Neural cell (in vitro differentiated cells): Measurements from ENCODE around the gene COL15A1. TPM values are rescaled to one million over a fixed set of nuclear protein-coding genes. Genes with fewer than 3 reads are reported as not detected.

ENCODE experiments used
- H2AFZ ChIP-seq: fragments of 200-600, 300-800 bp; sonication (generic), shearing (Covaris generic); 2 replicates; pipeline ENCODE4 v1.6.0; 2014; ENCODE audit warnings: low read depth, mild to moderate bottlenecking, antibody characterized with exemption, low read length, moderate library complexity
- H3F3A ChIP-seq: fragments of 200-600 bp; shearing (Covaris generic); 2 replicates; pipeline ENCODE4 v1.6.1; 2016; ENCODE audit warnings: mild to moderate bottlenecking, moderate library complexity, mixed read lengths, antibody characterized with exemption, low read length; ENCODE audit not compliant: insufficient read depth, poor library complexity, severe bottlenecking
- H3K27ac ChIP-seq: fragments of 200-600, 300-800 bp; sonication (generic), shearing (Covaris generic); 2 replicates; pipeline ENCODE4 v1.5.1; 2014; ENCODE audit warnings: mild to moderate bottlenecking, low read length, moderate library complexity
- H3K27me3 ChIP-seq: fragments of 300-800, 200-600 bp; sonication (generic), shearing (Covaris generic); 2 replicates; pipeline ENCODE4 v1.6.0; 2014; ENCODE audit warnings: mild to moderate bottlenecking, low read depth, low read length, moderate library complexity; ENCODE audit not compliant: insufficient read depth
- H3K36me3 ChIP-seq: fragments of 300-800, 200-600 bp; sonication (generic), shearing (Covaris generic); 2 replicates; pipeline ENCODE4 v1.5.1; 2014; ENCODE audit warnings: mild to moderate bottlenecking, antibody characterized with exemption, low read length, moderate library complexity; ENCODE audit not compliant: insufficient read depth
- H3K4me2 ChIP-seq: fragments of 300-800, 200-600 bp; sonication (generic), shearing (Covaris generic); 2 replicates; pipeline ENCODE4 v1.6.0; 2014; ENCODE audit warnings: mild to moderate bottlenecking, low read length
- H3K4me3 ChIP-seq: fragments of 300-800, 200-600 bp; sonication (generic), shearing (Covaris generic); 2 replicates; pipeline ENCODE4 v1.5.1; 2014; ENCODE audit warnings: mild to moderate bottlenecking, low read length, moderate library complexity
- H3K79me2 ChIP-seq: fragments of 200-600 bp; shearing (Covaris generic); replicated peaks from 2 replicates; pipeline ENCODE4 v1.6.0; 2014; ENCODE audit warnings: mild to moderate bottlenecking, low read length, moderate library complexity; ENCODE audit not compliant: insufficient read depth
- H3K9ac ChIP-seq: fragments of 300-800, 200-600 bp; sonication (generic), shearing (Covaris generic); 2 replicates; pipeline ENCODE4 v1.6.1; 2016; ENCODE audit warnings: mild to moderate bottlenecking, low read length, mixed read lengths
- H3K9me2 ChIP-seq: fragments of 200-600 bp; shearing (Covaris generic); 2 replicates; pipeline ENCODE4 v1.6.1; 2016; ENCODE audit warnings: mild to moderate bottlenecking, low read length, mixed read lengths; ENCODE audit not compliant: insufficient read depth
- H3K9me3 ChIP-seq: fragments of 200-600, 300-800 bp; sonication (generic), shearing (Covaris generic); 2 replicates; pipeline ENCODE4 v1.6.1; 2016; ENCODE audit warnings: mild to moderate bottlenecking, mixed run types, low read length, moderate library complexity, mixed read lengths
- H4K20me1 ChIP-seq: fragments of 200-600 bp; shearing (Covaris generic); 2 replicates; pipeline ENCODE4 v1.6.1; 2016; ENCODE audit warnings: mild to moderate bottlenecking, mixed run types; ENCODE audit not compliant: insufficient read depth
- CTCF ChIP-seq: fragments of 450-650 bp; IDR thresholded peaks from 2 replicates; pipeline ENCODE4 v1.5.1; 2014; ENCODE audit warnings: antibody characterized with exemption, mild to moderate bottlenecking, moderate library complexity; ENCODE audit not compliant: poor library complexity, severe bottlenecking
- EP300 ChIP-seq: fragments of 450-650 bp; conservative IDR thresholded peaks from 2 replicates; pipeline ENCODE4 v1.6.1; 2014; ENCODE audit warnings: antibody characterized with exemption, mild to moderate bottlenecking, moderate library complexity; ENCODE audit not compliant: poor library complexity, severe bottlenecking
- EZH2 ChIP-seq: fragments of 200-600, 300-800 bp; shearing (Covaris generic), sonication (generic); IDR thresholded peaks from 2 replicates; pipeline ENCODE4 v1.6.1; 2014; ENCODE audit warnings: antibody characterized with exemption, low read length, borderline replicate concordance, mild to moderate bottlenecking; ENCODE audit not compliant: insufficient read depth, poor library complexity, severe bottlenecking
- MXI1 ChIP-seq: fragments of 450-650 bp; conservative IDR thresholded peaks from 2 replicates; pipeline ENCODE4 v1.6.1; 2014; ENCODE audit warnings: antibody characterized with exemption, mild to moderate bottlenecking; ENCODE audit not compliant: poor library complexity, severe bottlenecking
- POLR2AphosphoS5 ChIP-seq: IDR thresholded peaks from 2 replicates; pipeline ENCODE4 v1.6.1; 2012
- RAD21 ChIP-seq: fragments of 450-650 bp; conservative IDR thresholded peaks from 2 replicates; pipeline ENCODE4 v1.6.1; 2014; ENCODE audit warnings: antibody characterized with exemption, mild to moderate bottlenecking, moderate library complexity
- REST ChIP-seq: IDR thresholded peaks from 2 replicates; pipeline ENCODE4 v1.6.1; 2012; ENCODE audit warnings: borderline replicate concordance
- SMC3 ChIP-seq: fragments of 450-650 bp; conservative IDR thresholded peaks from 2 replicates; pipeline ENCODE4 v1.6.1; 2014; ENCODE audit warnings: antibody characterized with exemption, mild to moderate bottlenecking, moderate library complexity; ENCODE audit not compliant: poor library complexity
- TAF1 ChIP-seq: IDR thresholded peaks from 2 replicates; pipeline ENCODE4 v1.6.1; 2012; ENCODE audit warnings: low read depth
- polyA plus RNA-seq: library from polyadenylated mRNA; depleted of rRNA; stranded (reverse); fragments of >200 nt; gene quantifications from 2 replicates; pipeline ENCODE4 v1.2.3, GENCODE V29; 2014

COL15A1 gene
- polyA plus RNA-seq, 1 donor from 2014 or later, result 2.8 TPM

- no peak overlapping the region for H3K27ac ChIP-seq
- H3K9me2 ChIP-seq, result no peaks in the 10 kb centered on the region
- H3K36me3 ChIP-seq, result no peaks in the 10 kb centered on the region
- H3F3A ChIP-seq, result no peaks in the 10 kb centered on the region
- TF ChIP-seq CTCF, result no peak
- no peak for TF ChIP-seq RAD21
- TF ChIP-seq REST, result no peak
- TF ChIP-seq SMC3, result no peak
- no peak for TF ChIP-seq TAF1
- no peak for TF ChIP-seq POLR2AphosphoS5
- no peak for TF ChIP-seq EP300
- no peaks in the 10 kb centered on the region for H4K20me1 ChIP-seq
- no peak overlapping the region for H2AFZ ChIP-seq
- H3K27me3 ChIP-seq, result no peaks in the 10 kb centered on the region
- H3K9ac ChIP-seq, result no peak overlapping the region
- no peaks in the 10 kb centered on the region for H3K9me3 ChIP-seq
- H3K4me3 ChIP-seq, result no peak overlapping the region
- H3K4me2 ChIP-seq, result no peak overlapping the region
- H3K79me2 ChIP-seq, result no peaks in the 10 kb centered on the region
Observed at GRCh38 chr9:99055384-99055783, 111.7 kb downstream of the COL15A1 start.

GRCh38 chr9:99056186-99056585, 112.5 kb downstream of the COL15A1 start:
- H3K9ac ChIP-seq, result no peak overlapping the region
- H3K27me3 ChIP-seq, result no peaks in the 10 kb centered on the region
- no peak overlapping the region for H3K4me3 ChIP-seq
- no peaks in the 10 kb centered on the region for H3K79me2 ChIP-seq
- no peak overlapping the region for H3K4me2 ChIP-seq
- H3K9me2 ChIP-seq, result no peaks in the 10 kb centered on the region
- H3F3A ChIP-seq, result no peaks in the 10 kb centered on the region
- H4K20me1 ChIP-seq, result no peaks in the 10 kb centered on the region
- no peaks in the 10 kb centered on the region for H3K9me3 ChIP-seq
- no peak overlapping the region for H3K27ac ChIP-seq
- H3K36me3 ChIP-seq, result no peaks in the 10 kb centered on the region
- TF ChIP-seq EP300 (no peak), POLR2AphosphoS5 (no peak), REST (no peak), EZH2 (no peak), RAD21 (no peak), SMC3 (no peak), CTCF (no peak), MXI1 (no peak), TAF1 (no peak)
- H2AFZ ChIP-seq, result no peak overlapping the region
